ENCODE data around the gene RAE1. TPM values are rescaled to one million over a fixed set of nuclear protein-coding genes. Genes with fewer than 3 reads are reported as not detected.

RAE1 gene
- total RNA-seq, 1 donor from 2014 or later: 17.6 TPM

DNA sequence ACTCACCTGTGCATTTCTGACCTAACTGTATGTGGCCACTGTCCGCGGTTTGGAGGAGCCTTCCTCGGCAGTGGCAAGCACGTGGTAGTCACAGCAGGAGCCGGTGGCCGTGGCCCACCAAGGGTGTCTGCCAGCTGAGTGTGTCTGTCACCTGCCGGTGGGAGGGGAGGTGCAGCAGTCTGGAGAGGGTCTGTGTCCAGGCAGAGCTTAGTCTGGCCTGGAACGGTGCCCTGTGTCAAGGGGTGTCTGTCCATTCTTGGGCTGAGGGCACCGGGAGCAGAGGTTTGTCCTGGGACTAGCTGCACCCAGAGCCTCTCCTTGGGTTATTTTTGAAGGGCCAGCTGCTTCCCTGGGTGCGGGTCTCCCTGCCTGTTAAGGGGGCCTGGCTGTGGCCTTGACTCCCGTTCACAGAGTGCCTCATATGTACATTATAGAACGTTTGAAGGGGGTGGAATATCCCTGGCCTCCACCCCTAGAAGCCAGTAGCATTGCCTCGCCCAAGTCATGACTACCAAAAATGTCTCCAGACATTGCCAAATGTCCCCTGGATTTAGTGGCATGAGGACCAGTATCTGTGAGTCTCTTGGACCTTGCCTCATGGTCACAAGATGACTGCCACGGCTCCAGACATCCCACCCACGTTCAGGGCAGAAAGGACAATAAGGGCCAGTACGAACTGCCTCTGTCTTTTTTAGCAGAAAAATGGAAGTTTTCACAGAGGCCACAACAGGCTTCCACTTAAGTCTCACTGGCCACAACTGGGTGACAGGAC is 45.3 kb downstream of the RAE1 start:
- Mint-ChIP-seq H3K36me3 (ENCODE audit: low read depth) (peaks cover 4% of the 10 kb centered on the region), H3K4me1 (ENCODE audit: low read depth) (peaks cover 52% of the 10 kb centered on the region), H3K27ac (ENCODE audit: unreplicated experiment) (peak overlapping the region; percentile 76), H3K9me3 (ENCODE audit: low read depth) (no peaks in the 10 kb centered on the region), H3K27me3 (ENCODE audit: low read depth) (no peaks in the 10 kb centered on the region), H3K4me3 (ENCODE audit: unreplicated experiment) (no peak overlapping the region)
- peak; percentile 91 for DNase-seq (ENCODE audit: low spot score)
- TF ChIP-seq, protein P1, sequence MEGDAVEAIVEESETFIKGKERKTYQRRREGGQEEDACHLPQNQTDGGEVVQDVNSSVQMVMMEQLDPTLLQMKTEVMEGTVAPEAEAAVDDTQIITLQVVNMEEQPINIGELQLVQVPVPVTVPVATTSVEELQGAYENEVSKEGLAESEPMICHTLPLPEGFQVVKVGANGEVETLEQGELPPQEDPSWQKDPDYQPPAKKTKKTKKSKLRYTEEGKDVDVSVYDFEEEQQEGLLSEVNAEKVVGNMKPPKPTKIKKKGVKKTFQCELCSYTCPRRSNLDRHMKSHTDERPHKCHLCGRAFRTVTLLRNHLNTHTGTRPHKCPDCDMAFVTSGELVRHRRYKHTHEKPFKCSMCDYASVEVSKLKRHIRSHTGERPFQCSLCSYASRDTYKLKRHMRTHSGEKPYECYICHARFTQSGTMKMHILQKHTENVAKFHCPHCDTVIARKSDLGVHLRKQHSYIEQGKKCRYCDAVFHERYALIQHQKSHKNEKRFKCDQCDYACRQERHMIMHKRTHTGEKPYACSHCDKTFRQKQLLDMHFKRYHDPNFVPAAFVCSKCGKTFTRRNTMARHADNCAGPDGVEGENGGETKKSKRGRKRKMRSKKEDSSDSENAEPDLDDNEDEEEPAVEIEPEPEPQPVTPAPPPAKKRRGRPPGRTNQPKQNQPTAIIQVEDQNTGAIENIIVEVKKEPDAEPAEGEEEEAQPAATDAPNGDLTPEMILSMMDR (IDR thresholded peaks at IDR 0.05): no peak

DNA sequence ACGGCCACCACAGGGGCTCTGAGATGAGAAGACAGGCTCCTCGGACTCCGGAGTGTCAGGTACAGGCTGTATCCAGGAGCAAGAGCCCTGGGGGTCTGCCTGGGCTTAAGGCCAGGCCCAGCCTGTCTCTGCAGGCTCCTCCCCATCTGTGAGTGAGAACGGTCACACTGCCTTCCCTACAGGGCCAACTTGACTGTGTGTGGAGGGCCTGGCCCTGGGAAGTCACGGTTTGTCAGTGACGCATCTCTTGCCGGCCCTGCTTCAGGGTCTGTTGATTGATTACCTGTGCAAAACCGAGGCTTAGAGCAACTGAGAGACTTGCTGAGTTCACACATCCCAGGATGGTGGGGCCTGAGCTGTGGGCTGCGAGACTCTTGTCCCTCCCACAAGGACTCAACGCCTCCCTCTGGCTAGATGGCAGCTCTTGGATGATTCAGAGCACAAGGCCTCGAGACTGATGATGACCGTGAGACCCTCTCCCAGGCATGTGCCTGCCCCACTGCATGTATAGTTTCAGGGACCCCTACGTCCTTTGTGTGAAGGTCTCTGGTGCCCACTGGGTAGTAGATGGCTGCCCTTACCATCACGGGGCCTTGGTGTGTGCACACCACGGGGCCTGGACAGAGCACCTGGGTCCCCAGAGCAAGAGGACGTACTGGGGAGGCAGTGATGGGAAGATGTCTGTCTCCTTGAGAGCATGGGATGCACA is 46.1 kb downstream of the RAE1 start:
- Mint-ChIP-seq H3K9me3 (ENCODE audit: low read depth) (no peaks in the 10 kb centered on the region), H3K4me1 (ENCODE audit: low read depth) (peaks cover 49% of the 10 kb centered on the region), H3K4me3 (ENCODE audit: unreplicated experiment) (no peak overlapping the region), H3K27me3 (ENCODE audit: low read depth) (no peaks in the 10 kb centered on the region), H3K36me3 (ENCODE audit: low read depth) (peaks cover 4% of the 10 kb centered on the region), H3K27ac (ENCODE audit: unreplicated experiment) (no peak overlapping the region)
- DNase-seq (ENCODE audit: low spot score): peak; percentile 73
- TF ChIP-seq, protein P1 (IDR thresholded peaks at IDR 0.05): no peak

- H3K27ac Mint-ChIP-seq (ENCODE audit: unreplicated experiment): no peak overlapping the region
These were observed 46.6 kb downstream of the RAE1 start for GRCh38 chr20:57397693-57398108.

GRCh38 chr20:57398231-57398821 is 47.3 kb downstream of the RAE1 start:
- Mint-ChIP-seq H3K27me3 (ENCODE audit: low read depth) (no peaks in the 10 kb centered on the region), H3K36me3 (ENCODE audit: low read depth) (peaks cover 4% of the 10 kb centered on the region), H3K4me3 (ENCODE audit: unreplicated experiment) (no peak overlapping the region), H3K4me1 (ENCODE audit: low read depth) (peaks cover 37% of the 10 kb centered on the region), H3K27ac (ENCODE audit: unreplicated experiment) (peak overlapping the region; percentile 74), H3K9me3 (ENCODE audit: low read depth) (no peaks in the 10 kb centered on the region)
- TF ChIP-seq, protein P1 (IDR thresholded peaks at IDR 0.05): no peak
- peak; percentile 77 for DNase-seq (ENCODE audit: low spot score)

More at GRCh38 chr20:57397693-57398108, 46.6 kb downstream of the RAE1 start:
- Mint-ChIP-seq H3K4me1 (ENCODE audit: low read depth) (peaks cover 44% of the 10 kb centered on the region), H3K4me3 (ENCODE audit: unreplicated experiment) (no peak overlapping the region), H3K36me3 (ENCODE audit: low read depth) (peaks cover 4% of the 10 kb centered on the region), H3K9me3 (ENCODE audit: low read depth) (no peaks in the 10 kb centered on the region), H3K27me3 (ENCODE audit: low read depth) (no peaks in the 10 kb centered on the region)
- TF ChIP-seq, protein P1 (IDR thresholded peaks at IDR 0.05): no peak
- DNase-seq (ENCODE audit: low spot score): peak; percentile 51

GRCh38 chr20:57398901-57399535 is 48.0 kb downstream of the RAE1 start:
- Mint-ChIP-seq H3K27ac (ENCODE audit: unreplicated experiment) (peak overlapping the region; percentile 74), H3K27me3 (ENCODE audit: low read depth) (no peaks in the 10 kb centered on the region), H3K4me1 (ENCODE audit: low read depth) (peaks cover 31% of the 10 kb centered on the region), H3K9me3 (ENCODE audit: low read depth) (no peaks in the 10 kb centered on the region), H3K36me3 (ENCODE audit: low read depth) (peaks cover 1% of the 10 kb centered on the region), H3K4me3 (ENCODE audit: unreplicated experiment) (no peak overlapping the region)
- TF ChIP-seq, protein P1 (IDR thresholded peaks at IDR 0.05): no peak
- peak; percentile 69 for DNase-seq (ENCODE audit: low spot score)

All from chondrocyte (in vitro differentiated cells).